Measurements from ENCODE around the gene SFRP5.

Gene SFRP5

DNA sequence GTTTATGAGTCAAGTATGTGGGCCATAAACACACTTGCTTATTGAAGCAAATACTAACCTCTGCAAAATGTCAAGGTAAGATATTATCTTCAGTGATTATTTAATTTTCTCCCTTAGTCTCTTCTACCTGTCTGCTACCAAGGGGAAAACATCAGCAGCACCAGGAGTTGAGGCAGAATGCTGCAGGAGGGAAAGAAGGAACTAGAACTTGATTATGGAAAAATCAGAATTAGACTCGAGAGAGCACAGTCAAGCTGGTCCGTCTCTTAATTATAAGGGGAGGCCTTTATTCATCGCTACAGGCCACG lies 39.8 kb downstream of the SFRP5 start:
- no peak overlapping the region for H3K4me2 ChIP-seq (ENCODE audit: low read length)
- TF ChIP-seq, protein P1, sequence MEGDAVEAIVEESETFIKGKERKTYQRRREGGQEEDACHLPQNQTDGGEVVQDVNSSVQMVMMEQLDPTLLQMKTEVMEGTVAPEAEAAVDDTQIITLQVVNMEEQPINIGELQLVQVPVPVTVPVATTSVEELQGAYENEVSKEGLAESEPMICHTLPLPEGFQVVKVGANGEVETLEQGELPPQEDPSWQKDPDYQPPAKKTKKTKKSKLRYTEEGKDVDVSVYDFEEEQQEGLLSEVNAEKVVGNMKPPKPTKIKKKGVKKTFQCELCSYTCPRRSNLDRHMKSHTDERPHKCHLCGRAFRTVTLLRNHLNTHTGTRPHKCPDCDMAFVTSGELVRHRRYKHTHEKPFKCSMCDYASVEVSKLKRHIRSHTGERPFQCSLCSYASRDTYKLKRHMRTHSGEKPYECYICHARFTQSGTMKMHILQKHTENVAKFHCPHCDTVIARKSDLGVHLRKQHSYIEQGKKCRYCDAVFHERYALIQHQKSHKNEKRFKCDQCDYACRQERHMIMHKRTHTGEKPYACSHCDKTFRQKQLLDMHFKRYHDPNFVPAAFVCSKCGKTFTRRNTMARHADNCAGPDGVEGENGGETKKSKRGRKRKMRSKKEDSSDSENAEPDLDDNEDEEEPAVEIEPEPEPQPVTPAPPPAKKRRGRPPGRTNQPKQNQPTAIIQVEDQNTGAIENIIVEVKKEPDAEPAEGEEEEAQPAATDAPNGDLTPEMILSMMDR (IDR thresholded peaks at IDR 0.05; ENCODE audit: low read length): no peak
- no peak for TF ChIP-seq EZH2 (IDR thresholded peaks at IDR 0.05; ENCODE audit: borderline replicate concordance, low read length)
- H3K27me3 ChIP-seq (ENCODE audit: insufficient read depth, low read length): no peaks in the 10 kb centered on the region
- no peaks in the 10 kb centered on the region for H3F3A ChIP-seq (ENCODE audit: insufficient read depth, low read length)
- H3K4me1 ChIP-seq (ENCODE audit: insufficient read depth, low read length, severe bottlenecking): peaks cover 8% of the 10 kb centered on the region
- H3K36me3 ChIP-seq (ENCODE audit: insufficient read depth, low read length): no peaks in the 10 kb centered on the region; the same call in 1 of the 2 replicates
- no peaks in the 10 kb centered on the region for H4K20me1 ChIP-seq (ENCODE audit: insufficient read depth, low read length)
- H2AFZ ChIP-seq (ENCODE audit: low read length): no peak overlapping the region
- no peaks in the 10 kb centered on the region for H3K9me3 ChIP-seq (ENCODE audit: low read length)
- no peaks in the 10 kb centered on the region for H3K79me2 ChIP-seq (ENCODE audit: insufficient read depth, low read length)
- H3K9me2 ChIP-seq (ENCODE audit: low read depth, low read length): no peaks in the 10 kb centered on the region
- H3K4me3 ChIP-seq (ENCODE audit: low read depth, low read length, poor library complexity, severe bottlenecking): no peak overlapping the region
- no peak overlapping the region for H3K9ac ChIP-seq (ENCODE audit: low read length)
- no peak overlapping the region for H3K27ac ChIP-seq (ENCODE audit: low read depth, low read length, poor library complexity, severe bottlenecking)

DNA sequence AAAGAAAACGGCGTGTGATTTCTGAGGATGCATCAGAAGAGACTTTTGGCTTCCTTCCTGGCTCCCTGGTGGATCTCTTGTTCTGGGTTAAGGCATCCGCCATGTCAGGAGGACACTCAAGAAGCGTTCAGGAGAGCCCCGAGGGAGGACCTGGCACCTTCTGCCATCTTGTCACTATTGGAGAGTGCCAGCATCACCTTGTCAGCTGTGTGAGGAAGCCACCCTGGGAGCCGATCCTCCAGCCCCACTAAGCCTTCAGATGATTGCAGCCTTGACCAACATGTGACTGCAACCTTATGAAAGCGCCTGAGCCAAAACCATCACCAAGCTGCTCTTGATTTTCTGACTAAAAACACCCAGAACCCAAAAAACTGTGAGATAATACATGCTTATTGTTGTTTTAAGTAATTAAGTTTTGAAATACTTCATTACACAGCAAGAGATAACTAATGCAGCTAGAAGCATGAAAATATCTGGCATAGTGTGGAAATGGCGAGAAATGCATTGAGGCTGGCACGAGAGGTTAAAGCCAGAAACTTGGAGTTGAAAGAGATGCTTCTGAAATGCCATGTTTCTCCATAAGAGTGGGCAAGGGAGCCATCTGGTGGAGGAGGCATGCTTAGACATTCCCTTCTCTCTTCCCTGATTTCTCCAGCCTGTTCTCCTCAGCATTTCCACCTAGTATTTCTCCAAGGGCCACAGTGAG lies 40.3 kb downstream of the SFRP5 start:
- Histone ChIP-seq H3K79me2 (ENCODE audit: insufficient read depth, low read length) (no peaks in the 10 kb centered on the region), H2AFZ (ENCODE audit: low read length) (no peak overlapping the region), H3K9me3 (ENCODE audit: low read length) (no peaks in the 10 kb centered on the region), H3K36me3 (ENCODE audit: insufficient read depth, low read length) (no peaks in the 10 kb centered on the region; the same call in 1 of the 2 replicates), H3K9ac (ENCODE audit: low read length) (no peak overlapping the region), H3K27me3 (ENCODE audit: insufficient read depth, low read length) (no peaks in the 10 kb centered on the region), H3K4me2 (ENCODE audit: low read length) (no peak overlapping the region), H3K9me2 (ENCODE audit: low read depth, low read length) (no peaks in the 10 kb centered on the region), H4K20me1 (ENCODE audit: insufficient read depth, low read length) (no peaks in the 10 kb centered on the region), H3K4me1 (ENCODE audit: insufficient read depth, low read length, severe bottlenecking) (peaks cover 5% of the 10 kb centered on the region), H3K4me3 (ENCODE audit: low read depth, low read length, poor library complexity, severe bottlenecking) (no peak overlapping the region), H3F3A (ENCODE audit: insufficient read depth, low read length) (no peaks in the 10 kb centered on the region), H3K27ac (ENCODE audit: low read depth, low read length, poor library complexity, severe bottlenecking) (no peak overlapping the region)
- TF ChIP-seq, protein P1 (IDR thresholded peaks at IDR 0.05; ENCODE audit: low read length): peak; percentile 56; the same call in 1 of the 2 replicates
- no peak for TF ChIP-seq EZH2 (IDR thresholded peaks at IDR 0.05; ENCODE audit: borderline replicate concordance, low read length)

DNA sequence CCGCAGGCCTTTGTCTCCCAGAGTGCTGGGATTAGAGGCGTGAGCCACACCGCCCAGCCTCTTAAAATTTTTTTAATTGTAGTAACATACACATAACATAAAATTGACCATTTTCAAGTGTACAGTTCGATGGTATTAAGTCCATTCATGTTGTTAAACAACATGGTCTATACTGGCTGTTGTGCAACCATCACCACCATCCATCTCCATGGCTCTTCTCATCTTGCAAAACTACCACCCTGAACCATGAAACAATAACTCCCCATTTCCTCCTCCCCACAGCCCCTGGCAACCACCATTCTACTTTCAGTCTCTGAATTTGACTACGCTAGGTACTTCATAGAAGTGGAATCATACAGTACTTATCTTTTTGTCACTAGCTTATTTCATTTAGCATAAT lies 42.8 kb downstream of the SFRP5 start:
- Histone ChIP-seq H3K27me3 (ENCODE audit: insufficient read depth, low read length) (no peaks in the 10 kb centered on the region), H3K4me3 (ENCODE audit: low read depth, low read length, poor library complexity, severe bottlenecking) (no peak overlapping the region), H3K9me3 (ENCODE audit: low read length) (no peaks in the 10 kb centered on the region), H3K9ac (ENCODE audit: low read length) (no peak overlapping the region), H3F3A (ENCODE audit: insufficient read depth, low read length) (no peaks in the 10 kb centered on the region), H3K27ac (ENCODE audit: low read depth, low read length, poor library complexity, severe bottlenecking) (no peak overlapping the region), H4K20me1 (ENCODE audit: insufficient read depth, low read length) (no peaks in the 10 kb centered on the region), H2AFZ (ENCODE audit: low read length) (no peak overlapping the region), H3K9me2 (ENCODE audit: low read depth, low read length) (no peaks in the 10 kb centered on the region), H3K4me1 (ENCODE audit: insufficient read depth, low read length, severe bottlenecking) (no peaks in the 10 kb centered on the region), H3K79me2 (ENCODE audit: insufficient read depth, low read length) (no peaks in the 10 kb centered on the region), H3K4me2 (ENCODE audit: low read length) (no peak overlapping the region), H3K36me3 (ENCODE audit: insufficient read depth, low read length) (no peaks in the 10 kb centered on the region)
- TF ChIP-seq EZH2 (IDR thresholded peaks at IDR 0.05; ENCODE audit: borderline replicate concordance, low read length): no peak
- TF ChIP-seq, protein P1 (IDR thresholded peaks at IDR 0.05; ENCODE audit: low read length): no peak
